Stimulated activated CD8-positive, alpha-beta memory T cell treated with anti-CD3 and anti-CD28 coated beads, Interleukin-7, amount 100 ng/mL, for 24 hours (primary cell): Measurements from ENCODE around the gene CARS2.

Experiments used
- DNase-seq: peaks from one replicate; pipeline ENCODE4 v3.0.0-alpha.2; 2020; ENCODE audit warnings: low read depth

The CARS2 gene

DNA sequence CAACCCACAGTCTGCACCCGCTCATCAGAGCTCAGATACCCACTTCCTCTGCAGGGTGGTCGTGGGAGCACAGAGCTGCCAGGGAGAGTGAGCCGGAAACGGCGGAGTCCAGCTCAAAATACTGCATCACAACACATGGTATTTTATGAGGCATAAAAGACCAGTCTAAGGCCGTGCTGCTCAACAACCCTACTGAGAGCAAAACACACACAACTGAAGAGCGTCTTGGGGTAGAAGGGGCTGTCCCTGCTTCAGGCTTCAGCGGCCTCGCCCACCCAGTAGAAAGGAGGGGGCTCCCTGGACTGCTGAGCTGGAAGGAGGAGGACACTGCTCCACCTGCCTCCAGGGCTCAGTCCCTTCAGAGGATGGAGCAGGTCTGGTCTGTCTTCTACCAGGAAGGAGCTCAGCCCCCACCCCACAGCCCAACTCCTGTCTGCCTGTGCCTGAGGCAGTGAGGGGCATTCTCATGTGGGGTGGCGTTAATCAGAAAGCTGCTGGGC lies 53.6 kb downstream of the CARS2 start:
- no peak for DNase-seq

GRCh38 chr13:110651726-110652230 lies 54.1 kb downstream of the CARS2 start:
- DNase-seq, result no peak

- DNase-seq, result no peak
Measured at GRCh38 chr13:110651271-110651670, 54.6 kb downstream of the CARS2 start.

DNA sequence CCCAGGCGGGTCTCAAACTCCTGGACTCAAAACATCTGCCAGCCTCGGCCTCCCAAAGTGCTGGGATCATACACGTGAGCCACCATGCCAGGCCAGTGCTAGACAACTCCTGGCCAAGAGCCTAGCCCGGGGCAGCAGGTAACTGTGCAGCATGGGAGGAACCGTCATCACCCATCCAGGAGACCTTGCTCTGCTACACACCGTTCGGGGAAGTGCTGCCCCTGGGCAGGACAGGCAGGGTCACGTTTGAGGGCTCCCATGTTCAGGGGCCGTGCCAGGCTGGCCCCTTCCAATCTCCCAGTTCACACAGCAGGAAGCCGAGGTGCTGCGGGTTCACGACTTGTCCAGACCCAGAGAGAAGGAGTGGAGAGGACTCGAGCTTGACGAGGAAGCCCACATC lies 55.5 kb downstream of the CARS2 start:
- no peak for DNase-seq

- no peak for DNase-seq
Measured at GRCh38 chr13:110649551-110649950, 56.4 kb downstream of the CARS2 start.

- no peak for DNase-seq
Measured at GRCh38 chr13:110648848-110649421, 57.0 kb downstream of the CARS2 start.

DNA sequence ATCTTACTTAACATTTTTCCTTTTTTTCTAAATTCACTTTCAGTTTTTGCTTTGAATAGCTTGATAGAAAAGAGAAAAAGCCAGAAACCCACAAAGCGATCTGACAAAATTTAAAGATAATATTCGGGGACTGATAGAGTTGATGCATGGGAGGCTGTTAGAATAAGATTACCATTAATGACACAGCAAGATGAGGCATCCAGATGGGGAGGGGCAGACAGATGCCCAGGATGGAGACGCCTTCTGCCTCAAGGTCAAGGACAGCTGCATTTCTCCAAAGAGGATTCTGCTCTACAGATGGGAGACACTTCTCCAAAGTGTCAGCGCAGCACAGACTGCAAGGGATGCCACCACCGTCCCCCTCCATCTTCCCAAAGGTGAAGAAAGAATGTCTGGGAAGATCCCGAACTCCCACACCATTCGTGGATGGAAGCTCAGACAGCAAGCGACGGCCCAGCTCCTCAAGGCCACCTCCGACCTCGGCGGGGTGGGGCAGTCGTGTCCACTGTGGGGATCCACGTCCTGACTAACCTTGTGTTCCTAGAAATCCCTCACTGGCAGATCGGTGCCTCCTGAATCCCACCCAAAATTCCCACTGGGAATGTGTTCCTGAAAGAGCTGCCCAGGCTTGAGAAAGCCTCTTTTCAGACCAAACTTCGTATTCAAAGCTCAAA lies 57.6 kb downstream of the CARS2 start:
- no peak for DNase-seq

GRCh38 chr13:110647365-110647737 lies 58.6 kb downstream of the CARS2 start:
- DNase-seq, result no peak

GRCh38 chr13:110646442-110647364 lies 59.2 kb downstream of the CARS2 start:
- DNase-seq, result no peak

DNA sequence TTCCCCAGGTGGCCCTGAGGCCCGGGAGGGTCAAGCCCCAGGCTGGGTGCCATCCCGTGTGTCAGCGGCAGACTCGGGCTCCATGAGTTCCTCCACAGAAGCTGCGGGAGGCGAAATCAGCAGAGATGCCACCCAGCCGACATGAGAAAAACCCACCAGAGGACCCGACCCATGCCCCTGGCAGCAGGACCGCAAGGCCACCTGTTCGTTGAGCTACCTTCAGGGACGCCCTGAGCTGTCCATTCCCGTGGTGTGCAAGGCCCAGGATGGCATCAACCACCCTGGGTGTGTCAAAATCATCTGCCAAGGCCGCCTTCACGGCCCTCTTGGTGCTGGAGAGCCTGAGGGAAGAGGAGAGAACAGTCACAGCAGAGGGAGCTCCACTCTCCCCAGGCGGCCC lies 60.2 kb downstream of the CARS2 start:
- DNase-seq, result no peak

GRCh38 chr13:110644892-110645521 lies 60.9 kb downstream of the CARS2 start:
- DNase-seq, result no peak

- DNase-seq, result no peak
Measured at GRCh38 chr13:110643768-110644421, 62.0 kb downstream of the CARS2 start.

- no peak for DNase-seq
Measured at GRCh38 chr13:110643324-110643723, 62.6 kb downstream of the CARS2 start.

GRCh38 chr13:110642291-110642981 lies 63.5 kb downstream of the CARS2 start:
- no peak for DNase-seq

GRCh38 chr13:110641055-110642015 lies 64.6 kb downstream of the CARS2 start:
- no peak for DNase-seq

DNA sequence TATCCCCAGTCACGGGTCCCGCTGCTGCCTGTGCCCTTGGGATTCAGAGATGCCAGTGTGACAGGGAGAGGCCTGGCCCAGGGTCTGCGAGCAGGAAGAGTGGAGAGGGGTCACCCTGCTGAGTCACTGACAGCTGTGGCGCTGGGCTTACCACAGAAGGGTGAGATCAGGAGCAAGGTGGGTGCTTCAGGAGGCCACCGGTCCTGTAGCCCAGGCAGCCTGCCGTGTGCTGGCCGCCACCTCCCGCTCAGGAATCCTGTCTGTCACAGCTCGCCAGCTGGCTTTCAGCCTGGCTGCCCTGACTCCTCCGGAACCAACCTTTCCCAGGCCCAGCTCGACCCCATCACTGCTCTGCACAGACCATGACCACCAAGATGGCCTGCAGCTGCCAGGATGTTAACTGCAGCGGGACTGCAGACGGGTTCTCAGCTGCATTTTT lies 65.3 kb downstream of the CARS2 start:
- DNase-seq, result no peak

- no peak for DNase-seq
Measured at GRCh38 chr13:110639935-110640334, 66.0 kb downstream of the CARS2 start.

DNA sequence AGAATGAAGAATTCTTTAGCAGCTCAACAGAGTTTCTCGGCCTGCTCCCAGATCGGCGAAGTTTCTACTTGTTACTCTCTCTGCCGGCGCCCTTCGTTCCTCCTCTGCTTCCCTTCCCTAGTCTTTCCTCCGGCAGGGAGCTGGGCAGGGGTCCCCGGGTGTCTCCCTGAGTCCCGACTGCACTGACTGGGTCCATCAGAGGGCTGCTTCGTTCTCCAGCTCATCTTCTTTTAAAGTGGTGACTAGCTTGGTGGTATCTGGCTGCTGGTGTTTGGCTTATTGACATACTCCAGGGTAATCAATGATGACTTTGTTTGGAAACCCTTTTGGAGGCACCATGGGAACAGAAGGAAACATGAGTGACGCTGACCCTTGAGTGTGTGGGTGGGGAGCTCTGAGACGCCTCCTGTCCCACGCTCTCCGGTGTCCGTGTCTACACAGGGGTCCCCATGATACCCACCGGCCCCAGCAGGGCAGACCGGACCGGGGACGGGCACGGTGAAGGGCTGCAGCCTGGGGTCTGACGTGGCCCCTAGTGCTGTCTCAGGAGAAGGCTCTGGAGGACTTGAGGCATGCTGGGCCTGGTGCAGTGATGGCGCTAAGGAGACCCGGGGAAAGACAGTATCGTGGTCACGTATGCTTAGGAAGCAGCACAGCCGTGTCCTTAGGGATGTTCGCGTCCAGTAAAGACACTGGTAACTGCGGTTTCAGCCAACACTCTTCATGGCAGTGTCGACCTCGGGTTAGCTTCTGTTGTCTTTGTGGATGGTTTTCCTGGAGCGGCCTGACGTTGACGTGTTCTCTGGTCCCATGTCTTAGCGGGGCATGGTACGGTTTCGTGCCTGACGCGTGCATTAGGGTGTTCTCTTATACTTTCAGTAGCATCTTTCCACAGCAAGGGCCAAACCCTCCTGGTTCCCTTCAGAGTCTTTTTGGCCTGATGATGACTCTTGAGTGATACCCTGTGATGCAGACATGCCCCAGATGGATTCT lies 66.8 kb downstream of the CARS2 start:
- no peak for DNase-seq

GRCh38 chr13:110638257-110638656 lies 67.7 kb downstream of the CARS2 start:
- DNase-seq, result no peak
